B cell (primary cell): ENCODE results near the gene LBH. TPM values are rescaled to one million over a fixed set of nuclear protein-coding genes. Genes with fewer than 3 reads are reported as not detected.

ENCODE experiments used
- ATAC-seq: fragments of 200-7000 bp; cut with Tn5 transposase; one replicate; pipeline ENCODE4 v1.10.0; 2021; ENCODE audit warnings: low read depth, mild to moderate bottlenecking, moderate number of reproducible peaks, moderate library complexity
- CTCF ChIA-PET: fragments of 350-600 bp; sonication (Branson Sonifier 250); formaldehyde crosslinking; loops from one replicate; lab custom pipeline; 2021; ENCODE audit warnings: antibody characterized with exemption, inconsistent platforms; lab: Charles Lee
- POLR2A ChIA-PET: fragments of 350-600 bp; sonication (Branson Sonifier 250); formaldehyde crosslinking; loops from one replicate; lab custom pipeline; 2021; ENCODE audit warnings: antibody characterized with exemption; lab: Charles Lee
- DNase-seq: peaks from one replicate; pipeline ENCODE4 v3.0.0; 2013
- H2AFZ ChIP-seq: 2 replicates; pipeline ENCODE4 v1.6.1; 2012; ENCODE audit warnings: mild to moderate bottlenecking, low read depth, low read length; ENCODE audit not compliant: insufficient read depth, poor library complexity, severe bottlenecking
- H3K27ac ChIP-seq, 2 donors: 1 replicate in 1 of 2; 2 replicates in 1 of 2; pipeline ENCODE4 v1.5.1; 2012 to 2013; ENCODE audit warnings: low read length in 2 of 2, mild to moderate bottlenecking in 2 of 2, moderate library complexity in 1 of 2
- H3K27me3 ChIP-seq, 4 experiments: fragments of 200-600 bp in 1 of 4; sonication (generic) in 1 of 4; replicated peaks in 1 of 4; 1 replicate in 2 of 4; 2 replicates in 2 of 4; pipeline versions ENCODE4 v1.6.1 to v1.7.0; 2013 to 2016; ENCODE audit warnings: low read length in 3 of 4, mild to moderate bottlenecking in 2 of 4, mixed read lengths in 1 of 4, moderate library complexity in 1 of 4; ENCODE audit not compliant: insufficient read depth in 4 of 4, control insufficient read depth in 3 of 4; ENCODE audit errors: control extremely low read depth in 1 of 4
- H3K36me3 ChIP-seq, 2 experiments: replicated peaks in 1 of 2; 1 replicate in 1 of 2; 2 replicates in 1 of 2; pipeline versions ENCODE4 v1.6.1 to v1.7.1; 2013; ENCODE audit warnings: low read length in 1 of 2; ENCODE audit not compliant: insufficient read depth in 2 of 2, control insufficient read depth in 1 of 2; ENCODE audit errors: control extremely low read depth in 1 of 2, extremely low read depth in 1 of 2
- H3K4me1 ChIP-seq, 2 donors: fragments of 200-600 bp in 1 of 2; sonication (generic) in 1 of 2; 1 replicate in 1 of 2; 2 replicates in 1 of 2; pipeline versions ENCODE4 v1.5.1 to v1.6.1; 2013 to 2017; ENCODE audit warnings: low read length in 2 of 2; ENCODE audit not compliant: control insufficient read depth in 2 of 2, insufficient read depth in 2 of 2
- H3K4me2 ChIP-seq: replicated peaks from 2 replicates; pipeline ENCODE3; 2012; ENCODE audit warnings: mild to moderate bottlenecking, low read depth, low read length; ENCODE audit not compliant: poor library complexity, severe bottlenecking
- H3K4me3 ChIP-seq, 5 experiments: fragments of 200-600 bp in 1 of 5; sonication (generic) in 1 of 5; 1 replicate in 3 of 5; 2 replicates in 2 of 5; pipeline versions ENCODE4 v1.5.1 to v1.7.0; 2011 to 2016; ENCODE audit warnings: low read length in 4 of 5, mild to moderate bottlenecking in 4 of 5, low read depth in 2 of 5, control low read depth in 1 of 5, moderate library complexity in 1 of 5; ENCODE audit not compliant: insufficient read depth in 1 of 5; ENCODE audit errors: control extremely low read depth in 1 of 5, extremely low read depth in 1 of 5
- H3K79me2 ChIP-seq: fragments of 200-600 bp; sonication (generic); one replicate; pipeline ENCODE4 v1.6.0; 2016; ENCODE audit warnings: low read length; ENCODE audit not compliant: control insufficient read depth, insufficient read depth
- H3K9ac ChIP-seq: fragments of 200-600 bp; sonication (generic); 2 replicates; pipeline ENCODE4 v1.6.1; 2017; ENCODE audit warnings: mild to moderate bottlenecking, low read length, moderate library complexity
- H3K9me3 ChIP-seq, 3 donors: one replicate each; pipeline versions ENCODE4 v1.6.1 to v1.7.1; 2013; ENCODE audit warnings: low read length in 2 of 3; ENCODE audit not compliant: control insufficient read depth in 2 of 3, insufficient read depth in 1 of 3; ENCODE audit errors: control extremely low read depth in 1 of 3
- H4K20me1 ChIP-seq: 2 replicates; pipeline ENCODE4 v1.6.0; 2012; ENCODE audit warnings: mild to moderate bottlenecking, low read length; ENCODE audit not compliant: insufficient read depth, control insufficient read depth, poor library complexity, severe bottlenecking
- H3K27ac Mint-ChIP-seq: one replicate; pipeline ENCODE4 v1.8.0; 2021; ENCODE audit warnings: mixed read lengths
- H3K27me3 Mint-ChIP-seq: one replicate; pipeline ENCODE4 v1.8.0; 2021; ENCODE audit warnings: mixed read lengths
- H3K4me1 Mint-ChIP-seq: one replicate; pipeline ENCODE4 v1.8.0; 2021; ENCODE audit warnings: mixed read lengths
- H3K4me3 Mint-ChIP-seq: one replicate; pipeline ENCODE4 v1.8.0; 2021; ENCODE audit warnings: mixed read lengths
- H3K9me3 Mint-ChIP-seq: one replicate; pipeline ENCODE4 v1.8.0; 2022; ENCODE audit warnings: mixed read lengths; ENCODE audit not compliant: insufficient read depth
- CTCF ChIP-seq: fragments of 200-600 bp; IDR thresholded peaks from one replicate; pipeline ENCODE4 v1.8.0; 2022; ENCODE audit warnings: antibody characterized with exemption, mild to moderate bottlenecking
- EZH2 ChIP-seq: IDR thresholded peaks from 2 replicates; pipeline ENCODE4 v1.6.1; 2012; ENCODE audit warnings: borderline replicate concordance, low read depth, mild to moderate bottlenecking, moderate library complexity, low read length; ENCODE audit not compliant: insufficient read depth, poor library complexity, severe bottlenecking
- WGBS: methylation state at CpG from one replicate; pipeline ENCODE4 v1.1.5; 2013; ENCODE audit warnings: missing lambda C conversion rate; ENCODE audit not compliant: insufficient coverage; 5-methylcytosine and 5-hydroxymethylcytosine counted together
- intact Hi-C: fragments of 100-400 bp; cut with micrococcal nuclease; formaldehyde crosslinking; loops from one replicate; pipeline ENCODE4 v1.10.0; 2022
- polyA plus RNA-seq: library from polyadenylated mRNA; depleted of rRNA; stranded (reverse); fragments of >200 nt; gene quantifications from 2 replicates; pipeline ENCODE4 v1.2.3, GENCODE V29; 2012
- total RNA-seq, 2 donors: library from RNA; stranded (reverse); fragments of 120-200 nt in 1 of 2; gene quantifications; 1 replicate in 1 of 2; 2 replicates in 1 of 2; pipeline versions ENCODE4 v1.2.3 to v1.2.4, GENCODE V29; 2013 to 2022

LBH gene
- total and polyA plus RNA-seq, 2 donors (not counting 1 experiment from before 2014, with no cell fraction given) = 158 to 201 TPM

GRCh38 chr2:30303095-30303494 is 71.8 kb downstream of the LBH start:
- Histone ChIP-seq H2AFZ (no peak overlapping the region), H3K9me3 (peaks cover 0 to 10% (median 0%) of the 10 kb centered on the region in 3 donors), H3K9ac (no peak overlapping the region), H3K27ac (no peak overlapping the region), H3K4me1 (peaks cover 14 to 28% of the 10 kb centered on the region in 2 donors), H3K4me3 (no peak overlapping the region), H4K20me1 (no peaks in the 10 kb centered on the region), H3K27me3 (no peaks in the 10 kb centered on the region), H3K4me2 (no peak overlapping the region), H3K79me2 (no peaks in the 10 kb centered on the region), H3K36me3 (no peaks in the 10 kb centered on the region)
- Mint-ChIP-seq H3K27me3 (no peaks in the 10 kb centered on the region), H3K9me3 (no peaks in the 10 kb centered on the region), H3K4me3 (no peak overlapping the region), H3K4me1 (peaks cover 41% of the 10 kb centered on the region), H3K27ac (no peak overlapping the region)
- intact Hi-C loops = no loop called here
- WGBS = 100% methylated on average over 9 of the region's 11 CpGs
- no peak for TF ChIP-seq CTCF
- TF ChIP-seq EZH2 = no peak
- ChIA-PET CTCF (no interaction called here), POLR2A (interaction anchor here (0.7 kb wide), 2 partner anchors 295 to 359 kb away, joined by 3 read pairs; no protein-coding TSS in a partner anchor)
- DNase-seq (no peak), ATAC-seq (no peak)

- no peaks in the 10 kb centered on the region for H3K79me2 ChIP-seq
- H3K4me3 ChIP-seq = no peak overlapping the region
- intact Hi-C loops = no loop called here
- no peaks in the 10 kb centered on the region for H3K9me3 Mint-ChIP-seq
- no peak overlapping the region for H3K27ac ChIP-seq
- H4K20me1 ChIP-seq = no peaks in the 10 kb centered on the region
- H3K27ac Mint-ChIP-seq = no peak overlapping the region
- no peak overlapping the region for H3K4me3 Mint-ChIP-seq
- ChIA-PET CTCF (interaction anchor here (0.9 to 1.4 kb wide), 3 partner anchors 12 to 30 kb away, joined by 3 to 5 read pairs (median 3); no protein-coding TSS in a partner anchor), POLR2A (interaction anchor here (0.6 to 0.7 kb wide), 2 partner anchors 10 to 22 kb away, joined by 5 to 7 read pairs; no protein-coding TSS in a partner anchor)
- no peaks in the 10 kb centered on the region for H3K36me3 ChIP-seq
- no peak overlapping the region for H2AFZ ChIP-seq
- H3K27me3 Mint-ChIP-seq = no peaks in the 10 kb centered on the region
- H3K4me1 ChIP-seq = peaks cover 17 to 37% of the 10 kb centered on the region in 2 donors
- no peaks in the 10 kb centered on the region for H3K27me3 ChIP-seq
- no peak for DNase-seq
- no peak for ATAC-seq
- no peak overlapping the region for H3K9ac ChIP-seq
- H3K9me3 ChIP-seq = peaks cover 0 to 10% (median 0%) of the 10 kb centered on the region in 3 donors
- H3K4me2 ChIP-seq = no peak overlapping the region
- H3K4me1 Mint-ChIP-seq = peaks cover 38% of the 10 kb centered on the region
- no peak for TF ChIP-seq CTCF
- no peak for TF ChIP-seq EZH2
Measured at GRCh38 chr2:30305235-30305634, 73.9 kb downstream of the LBH start.
